ENCODE measurements around the gene CD99L2.
"Not testable (repeated sequence)": the region's sequence is repeated elsewhere in the genome, so short reads cannot be mapped to it uniquely, and the experiment has no call there.

Gene CD99L2

GRCh38 chrX:150849486-150849885 lies 49.0 kb downstream of the CD99L2 start:
- DNase-seq = no peak

- DNase-seq = no peak
Observed at GRCh38 chrX:150848914-150849365, 49.5 kb downstream of the CD99L2 start.

GRCh38 chrX:150847088-150847487 lies 51.4 kb downstream of the CD99L2 start:
- no peak for DNase-seq

- DNase-seq = no peak
Observed at GRCh38 chrX:150846130-150846529, 52.3 kb downstream of the CD99L2 start.

GRCh38 chrX:150845091-150845490 lies 53.4 kb downstream of the CD99L2 start:
- DNase-seq = no peak

GRCh38 chrX:150844016-150844415 lies 54.5 kb downstream of the CD99L2 start:
- DNase-seq = no peak

GRCh38 chrX:150842198-150842685 lies 56.2 kb downstream of the CD99L2 start:
- DNase-seq = no peak

- no peak for DNase-seq
Observed at GRCh38 chrX:150841456-150842197, 56.8 kb downstream of the CD99L2 start.

- no peak for DNase-seq
Observed at GRCh38 chrX:150837845-150838244, 60.6 kb downstream of the CD99L2 start.

- DNase-seq = no peak
Observed at GRCh38 chrX:150834695-150835094, 63.8 kb downstream of the CD99L2 start.

- no peak for DNase-seq
Observed at GRCh38 chrX:150833454-150834056, 64.9 kb downstream of the CD99L2 start.

- DNase-seq = no peak
Observed at GRCh38 chrX:150831863-150832262, 66.6 kb downstream of the CD99L2 start.

- no peak for DNase-seq
Observed at GRCh38 chrX:150828785-150829184, 69.7 kb downstream of the CD99L2 start.

GRCh38 chrX:150824352-150824751 lies 74.1 kb downstream of the CD99L2 start:
- DNase-seq = not testable (repeated sequence)

GRCh38 chrX:150823826-150824225 lies 74.6 kb downstream of the CD99L2 start:
- not testable (repeated sequence) for DNase-seq

GRCh38 chrX:150821971-150822370 lies 76.5 kb downstream of the CD99L2 start:
- DNase-seq = no peak

- no peak for DNase-seq
Observed at GRCh38 chrX:150813922-150814321, 84.5 kb downstream of the CD99L2 start.

GRCh38 chrX:150806827-150807226 lies 91.6 kb downstream of the CD99L2 start:
- no peak for DNase-seq

GRCh38 chrX:150805736-150806135 lies 92.7 kb downstream of the CD99L2 start:
- no peak for DNase-seq

GRCh38 chrX:150792949-150793527 lies 105.4 kb downstream of the CD99L2 start:
- no peak for DNase-seq

- no peak for DNase-seq
Observed at GRCh38 chrX:150790021-150790420, 108.4 kb downstream of the CD99L2 start.

GRCh38 chrX:150781677-150782076 lies 116.8 kb downstream of the CD99L2 start:
- no peak for DNase-seq

- DNase-seq = no peak
Observed at GRCh38 chrX:150779385-150779784, 119.1 kb downstream of the CD99L2 start.

Measured in cortex of kidney (tissue), 1 donor.